AG08396 (cell line): ENCODE measurements around the gene PHF12.
A peak's percentile ranks its signal among the peaks of the same experiment; 100 is the strongest.

ENCODE experiments used
- DNase-seq: peaks from one replicate; pipeline ENCODE4 v3.0.0; 2012; ENCODE audit warnings: low spot score, mixed read lengths

The PHF12 gene

GRCh38 chr17:28951428-28951990 is at the start of gene PHF12:
Gene PHF12, minus strand, starts transcription at chr17:28951518. Its CDS starts 558 bp downstream, at chr17:28950960.
- peak; percentile 99 for DNase-seq

GRCh38 chr17:29000973-29001372 is 49.7 kb upstream of the PHF12 start:
- no peak for DNase-seq

GRCh38 chr17:28999206-28999605 is 47.9 kb upstream of the PHF12 start:
- no peak for DNase-seq

- no peak for DNase-seq
These were observed 46.5 kb upstream of the PHF12 start for GRCh38 chr17:28997806-28998205.

- no peak for DNase-seq
These were observed 45.3 kb upstream of the PHF12 start for GRCh38 chr17:28996554-28997096.

- DNase-seq = no peak
These were observed 42.5 kb upstream of the PHF12 start for GRCh38 chr17:28993645-28994426.

GRCh38 chr17:28992625-28993600 is 41.6 kb upstream of the PHF12 start:
- no peak for DNase-seq

GRCh38 chr17:28992185-28992584 is 40.9 kb upstream of the PHF12 start:
- DNase-seq = no peak

GRCh38 chr17:28991779-28992178 is 40.5 kb upstream of the PHF12 start:
- no peak for DNase-seq

- DNase-seq = no peak
These were observed 37.7 kb upstream of the PHF12 start for GRCh38 chr17:28989028-28989427.

GRCh38 chr17:28988475-28988874 is 37.2 kb upstream of the PHF12 start:
- no peak for DNase-seq

- DNase-seq = no peak
These were observed 35.7 kb upstream of the PHF12 start for GRCh38 chr17:28986714-28987655.

- no peak for DNase-seq
These were observed 34.8 kb upstream of the PHF12 start for GRCh38 chr17:28985950-28986713.

- DNase-seq = no peak
These were observed 32.2 kb upstream of the PHF12 start for GRCh38 chr17:28983286-28984230.

GRCh38 chr17:28982131-28982793 is 30.9 kb upstream of the PHF12 start:
- DNase-seq = no peak

GRCh38 chr17:28978356-28978964 is 27.1 kb upstream of the PHF12 start:
- DNase-seq = no peak

GRCh38 chr17:28977659-28978355 is 26.5 kb upstream of the PHF12 start:
- no peak for DNase-seq

- DNase-seq = no peak
These were observed 24.3 kb upstream of the PHF12 start for GRCh38 chr17:28975646-28976045.
